GM13976 (cell line): ENCODE results near the gene AP1S1.
"Not testable (repeated sequence)": the region's sequence is repeated elsewhere in the genome, so short reads cannot be mapped to it uniquely, and the experiment has no call there.

ENCODE experiments used
- DNase-seq: peaks from one replicate; pipeline ENCODE4 v3.0.0; 2012; ENCODE audit warnings: low spot score
- in situ Hi-C: fragments of 300-500 bp; cut with MboI; formaldehyde crosslinking; loops from one replicate; pipeline ENCODE4 v1.12.0; 2022; ENCODE audit warnings: low sequenced_read_pairs, mixed read lengths, inconsistent platforms; ENCODE audit not compliant: unreplicated experiment
- TF ChIP-seq, protein P1 (sequence below): IDR thresholded peaks from 2 replicates; pipeline ENCODE4 v1.5.1; 2012; ENCODE audit warnings: borderline replicate concordance, mild to moderate bottlenecking; ENCODE audit not compliant: insufficient read depth; ENCODE audit errors: extremely low read depth, missing control alignments, control extremely low read depth

The AP1S1 gene

DNA sequence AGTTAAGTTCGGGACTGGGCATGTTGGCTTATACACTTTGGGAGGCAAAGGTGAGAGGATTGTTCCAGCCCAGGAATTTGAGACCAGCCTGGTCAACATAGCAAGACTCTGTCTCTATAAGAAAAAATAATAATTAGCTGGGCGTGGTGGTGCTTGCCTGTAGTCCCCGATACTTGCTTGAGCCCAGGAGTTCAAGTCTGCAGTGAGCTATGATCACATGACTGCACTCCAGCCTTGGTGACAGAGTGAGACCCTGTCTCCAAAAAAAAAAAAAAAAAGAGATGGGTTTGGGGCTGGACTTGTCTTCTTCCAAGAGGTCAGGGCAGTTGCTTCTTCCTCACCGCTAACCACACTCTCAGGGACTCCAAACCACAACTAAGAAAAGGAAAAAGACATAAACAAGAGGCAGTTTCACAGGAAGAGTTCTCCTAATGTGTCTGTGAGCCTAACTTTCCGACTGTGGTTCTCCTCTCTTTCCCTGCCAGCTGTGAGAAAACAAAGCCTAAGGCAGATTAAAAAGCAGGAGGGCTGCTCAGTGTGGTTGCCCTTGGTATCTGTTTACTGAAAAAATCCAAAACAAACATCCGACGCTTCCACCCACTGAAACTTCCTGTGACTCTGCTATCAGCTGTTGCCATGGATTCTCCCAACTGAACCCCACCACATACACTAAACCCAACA, 29.8 kb upstream of the AP1S1 start:
- TF ChIP-seq, protein P1, sequence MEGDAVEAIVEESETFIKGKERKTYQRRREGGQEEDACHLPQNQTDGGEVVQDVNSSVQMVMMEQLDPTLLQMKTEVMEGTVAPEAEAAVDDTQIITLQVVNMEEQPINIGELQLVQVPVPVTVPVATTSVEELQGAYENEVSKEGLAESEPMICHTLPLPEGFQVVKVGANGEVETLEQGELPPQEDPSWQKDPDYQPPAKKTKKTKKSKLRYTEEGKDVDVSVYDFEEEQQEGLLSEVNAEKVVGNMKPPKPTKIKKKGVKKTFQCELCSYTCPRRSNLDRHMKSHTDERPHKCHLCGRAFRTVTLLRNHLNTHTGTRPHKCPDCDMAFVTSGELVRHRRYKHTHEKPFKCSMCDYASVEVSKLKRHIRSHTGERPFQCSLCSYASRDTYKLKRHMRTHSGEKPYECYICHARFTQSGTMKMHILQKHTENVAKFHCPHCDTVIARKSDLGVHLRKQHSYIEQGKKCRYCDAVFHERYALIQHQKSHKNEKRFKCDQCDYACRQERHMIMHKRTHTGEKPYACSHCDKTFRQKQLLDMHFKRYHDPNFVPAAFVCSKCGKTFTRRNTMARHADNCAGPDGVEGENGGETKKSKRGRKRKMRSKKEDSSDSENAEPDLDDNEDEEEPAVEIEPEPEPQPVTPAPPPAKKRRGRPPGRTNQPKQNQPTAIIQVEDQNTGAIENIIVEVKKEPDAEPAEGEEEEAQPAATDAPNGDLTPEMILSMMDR: no peak
- DNase-seq: no peak
- in situ Hi-C loops: no loop called here

- in situ Hi-C loops: no loop called here
- TF ChIP-seq, protein P1: no peak
- no peak for DNase-seq
Measured at GRCh38 chr7:101125989-101126650, 28.2 kb upstream of the AP1S1 start.

DNA sequence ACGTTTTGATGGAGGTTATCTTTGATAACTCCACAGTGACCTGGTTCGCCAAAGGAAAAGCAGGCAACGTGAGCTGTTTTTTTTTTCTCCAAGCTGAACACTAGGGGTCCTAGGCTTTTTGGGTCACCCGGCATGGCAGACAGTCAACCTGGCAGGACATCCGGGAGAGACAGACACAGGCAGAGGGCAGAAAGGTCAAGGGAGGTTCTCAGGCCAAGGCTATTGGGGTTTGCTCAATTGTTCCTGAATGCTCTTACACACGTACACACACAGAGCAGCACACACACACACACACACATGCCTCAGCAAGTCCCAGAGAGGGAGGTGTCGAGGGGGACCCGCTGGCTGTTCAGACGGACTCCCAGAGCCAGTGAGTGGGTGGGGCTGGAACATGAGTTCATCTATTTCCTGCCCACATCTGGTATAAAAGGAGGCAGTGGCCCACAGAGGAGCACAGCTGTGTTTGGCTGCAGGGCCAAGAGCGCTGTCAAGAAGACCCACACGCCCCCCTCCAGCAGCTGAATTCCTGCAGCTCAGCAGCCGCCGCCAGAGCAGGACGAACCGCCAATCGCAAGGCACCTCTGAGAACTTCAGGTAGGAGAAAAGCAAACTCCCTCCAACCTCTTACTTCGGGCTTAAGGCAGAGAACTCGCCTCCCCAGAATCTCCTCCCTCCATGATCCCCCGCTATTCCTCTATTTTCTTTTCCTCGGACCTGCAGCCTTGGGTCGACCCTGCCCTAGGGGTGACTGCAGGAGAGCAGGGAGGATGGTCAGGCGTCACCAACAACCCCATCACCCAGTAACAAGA, 27.4 kb upstream of the AP1S1 start, which contains the start of gene SERPINE1:
TSS of gene SERPINE1 (plus strand) at position 454 of the 809 bp plus-strand sequence. CDS start 1,290 bp downstream, outside the sequence.
- DNase-seq: peak; percentile 85
- in situ Hi-C loops: no loop called here
- TF ChIP-seq, protein P1: peak; percentile 7

DNA sequence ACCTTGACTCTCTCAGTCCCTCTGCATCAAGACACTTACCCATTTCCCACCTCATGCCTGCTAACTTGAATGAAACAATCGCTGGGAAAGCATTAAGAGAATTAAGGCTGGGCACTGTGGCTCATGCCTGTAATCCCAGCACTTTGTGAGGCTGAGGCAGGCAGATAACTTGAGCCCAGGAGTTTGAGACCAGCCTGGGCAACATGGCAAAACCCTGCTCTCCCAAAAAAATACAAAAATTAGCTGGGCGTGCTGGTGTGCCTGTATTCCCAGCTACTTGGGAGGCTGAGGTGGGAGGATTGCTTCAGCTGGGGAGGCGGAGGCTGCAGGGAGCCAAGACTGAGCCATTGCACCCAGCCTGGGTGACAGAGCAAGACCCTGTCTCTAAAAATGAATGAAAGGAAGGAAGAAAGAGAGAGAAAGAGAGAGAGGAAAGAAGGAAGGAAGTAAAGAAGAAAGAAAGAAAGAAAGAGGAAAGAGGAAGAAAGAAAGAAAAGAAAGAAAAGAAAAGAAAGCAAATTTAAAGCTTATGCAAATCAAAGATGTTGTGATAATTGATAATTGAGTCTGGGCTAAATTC, 26.7 kb upstream of the AP1S1 start:
- TF ChIP-seq, protein P1: no peak
- in situ Hi-C loops: no loop called here
- no peak for DNase-seq

- TF ChIP-seq, protein P1: no peak
- DNase-seq: no peak
- in situ Hi-C loops: no loop called here
Measured at GRCh38 chr7:101128040-101128834, 26.0 kb upstream of the AP1S1 start.

DNA sequence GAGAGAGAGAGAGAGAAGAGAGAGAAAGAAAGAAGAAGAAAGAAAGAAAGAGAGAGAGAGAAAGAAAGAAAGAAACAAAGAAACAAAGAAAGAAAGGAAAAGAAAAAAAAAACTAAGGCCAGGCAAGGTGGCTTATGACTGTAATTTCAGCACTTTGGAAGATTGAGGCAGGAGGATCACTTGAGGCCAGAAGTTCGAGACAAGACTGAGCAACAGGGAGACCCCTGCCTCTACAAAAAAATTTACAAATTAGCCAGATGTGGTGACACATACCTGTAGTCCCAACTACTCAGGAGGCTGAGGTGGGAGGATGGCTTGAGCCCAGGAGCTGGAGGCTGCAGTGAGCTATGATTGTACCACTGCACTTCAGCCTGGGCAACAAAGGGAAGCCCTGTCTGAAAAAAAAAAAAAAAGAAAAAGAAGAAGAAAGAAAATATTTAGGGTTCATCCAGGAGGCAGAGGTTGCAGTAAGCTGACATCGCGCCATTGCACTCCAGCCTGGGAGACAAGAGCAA, 24.6 kb upstream of the AP1S1 start:
- no peak for DNase-seq
- in situ Hi-C loops: no loop called here
- TF ChIP-seq, protein P1: no peak

GRCh38 chr7:101132626-101133600, 21.4 kb upstream of the AP1S1 start:
- in situ Hi-C loops, DNase-seq: not testable (repeated sequence)
